Fibroblast of mammary gland (primary cell): ENCODE data around the gene SOCS2.

Source experiments
- DNase-seq: peaks from one replicate; pipeline ENCODE4 v3.0.0-alpha.2; 2010; ENCODE audit warnings: low read depth
- H3K4me3 ChIP-seq: 2 replicates; pipeline ENCODE4 v1.5.1; 2011; ENCODE audit warnings: low read depth, mild to moderate bottlenecking, low read length, moderate library complexity; ENCODE audit not compliant: control insufficient read depth
- CTCF ChIP-seq: conservative IDR thresholded peaks from 2 replicates; pipeline ENCODE4 v1.5.1; 2011; ENCODE audit warnings: low read depth, low read length, inconsistent platforms; ENCODE audit not compliant: control insufficient read depth, insufficient read depth

The SOCS2 gene

GRCh38 chr12:93582351-93582750, 9.9 kb downstream of the SOCS2 start:
- H3K4me3 ChIP-seq, result no peak overlapping the region
- no peak for DNase-seq
- TF ChIP-seq CTCF, result no peak

GRCh38 chr12:93583627-93584392, 11.3 kb downstream of the SOCS2 start:
- no peak overlapping the region for H3K4me3 ChIP-seq
- no peak for DNase-seq
- TF ChIP-seq CTCF, result no peak

GRCh38 chr12:93585247-93585646, 12.8 kb downstream of the SOCS2 start:
- TF ChIP-seq CTCF, result no peak
- no peak overlapping the region for H3K4me3 ChIP-seq
- DNase-seq, result no peak

GRCh38 chr12:93587611-93588010, 15.1 kb downstream of the SOCS2 start:
- DNase-seq, result no peak
- no peak for TF ChIP-seq CTCF
- H3K4me3 ChIP-seq, result no peak overlapping the region

- H3K4me3 ChIP-seq, result no peak overlapping the region
- no peak for TF ChIP-seq CTCF
- DNase-seq, result no peak
Observed at GRCh38 chr12:93589081-93589480, 16.6 kb downstream of the SOCS2 start.

GRCh38 chr12:93591137-93591868, 18.8 kb downstream of the SOCS2 start:
- peak; percentile 80 for DNase-seq

More at GRCh38 chr12:93591137-93591868, 18.8 kb downstream of the SOCS2 start:
- peak overlapping the region; percentile 58 for H3K4me3 ChIP-seq
- no peak for TF ChIP-seq CTCF
